HG02623 (cell line): ENCODE measurements around the gene IGFBP2.

Experiments used
- ATAC-seq: cut with Tn5 transposase; IDR thresholded peaks from one replicate; pipeline ENCODE4 v1.9.1; 2021; ENCODE audit warnings: moderate library complexity; ENCODE audit not compliant: unreplicated experiment

The IGFBP2 gene

GRCh38 chr2:216615298-216616082 is 17.7 kb upstream of the IGFBP2 start:
- no peak for ATAC-seq

- ATAC-seq = no peak
Observed at GRCh38 chr2:216616083-216616678, 17.0 kb upstream of the IGFBP2 start.

- no peak for ATAC-seq
Observed at GRCh38 chr2:216617159-216617815, 15.9 kb upstream of the IGFBP2 start.

GRCh38 chr2:216618785-216619184 is 14.4 kb upstream of the IGFBP2 start:
- no peak for ATAC-seq

GRCh38 chr2:216619411-216620393 is 13.5 kb upstream of the IGFBP2 start:
- no peak for ATAC-seq

- ATAC-seq = no peak
Observed at GRCh38 chr2:216620786-216621185, 12.4 kb upstream of the IGFBP2 start.

GRCh38 chr2:216621292-216621691 is 11.9 kb upstream of the IGFBP2 start:
- no peak for ATAC-seq

GRCh38 chr2:216622526-216622925 is 10.7 kb upstream of the IGFBP2 start:
- ATAC-seq = no peak

- ATAC-seq = no peak
Observed at GRCh38 chr2:216624251-216624650, 9.0 kb upstream of the IGFBP2 start.

GRCh38 chr2:216626168-216626874 is 6.9 kb upstream of the IGFBP2 start:
- ATAC-seq = no peak

GRCh38 chr2:216626875-216627245 is 6.4 kb upstream of the IGFBP2 start:
- no peak for ATAC-seq

- no peak for ATAC-seq
Observed at GRCh38 chr2:216629784-216630183, 3.4 kb upstream of the IGFBP2 start.

- no peak for ATAC-seq
Observed at GRCh38 chr2:216632346-216632951, 771 bp upstream of the IGFBP2 start.

GRCh38 chr2:216633616-216634369 is 573 bp downstream of the IGFBP2 start:
- no peak for ATAC-seq

- no peak for ATAC-seq
Observed at GRCh38 chr2:216634370-216635148, 1.3 kb downstream of the IGFBP2 start.

- no peak for ATAC-seq
Observed at GRCh38 chr2:216635171-216635570, 2.0 kb downstream of the IGFBP2 start.

- ATAC-seq = no peak
Observed at GRCh38 chr2:216635701-216636550, 2.7 kb downstream of the IGFBP2 start.
